ENCODE measurements around the gene ACAP1. TPM values are rescaled to one million over a fixed set of nuclear protein-coding genes. Genes with fewer than 3 reads are reported as not detected.
A peak's percentile ranks its signal among the peaks of the same experiment; 100 is the strongest.

Gene ACAP1, protein sequence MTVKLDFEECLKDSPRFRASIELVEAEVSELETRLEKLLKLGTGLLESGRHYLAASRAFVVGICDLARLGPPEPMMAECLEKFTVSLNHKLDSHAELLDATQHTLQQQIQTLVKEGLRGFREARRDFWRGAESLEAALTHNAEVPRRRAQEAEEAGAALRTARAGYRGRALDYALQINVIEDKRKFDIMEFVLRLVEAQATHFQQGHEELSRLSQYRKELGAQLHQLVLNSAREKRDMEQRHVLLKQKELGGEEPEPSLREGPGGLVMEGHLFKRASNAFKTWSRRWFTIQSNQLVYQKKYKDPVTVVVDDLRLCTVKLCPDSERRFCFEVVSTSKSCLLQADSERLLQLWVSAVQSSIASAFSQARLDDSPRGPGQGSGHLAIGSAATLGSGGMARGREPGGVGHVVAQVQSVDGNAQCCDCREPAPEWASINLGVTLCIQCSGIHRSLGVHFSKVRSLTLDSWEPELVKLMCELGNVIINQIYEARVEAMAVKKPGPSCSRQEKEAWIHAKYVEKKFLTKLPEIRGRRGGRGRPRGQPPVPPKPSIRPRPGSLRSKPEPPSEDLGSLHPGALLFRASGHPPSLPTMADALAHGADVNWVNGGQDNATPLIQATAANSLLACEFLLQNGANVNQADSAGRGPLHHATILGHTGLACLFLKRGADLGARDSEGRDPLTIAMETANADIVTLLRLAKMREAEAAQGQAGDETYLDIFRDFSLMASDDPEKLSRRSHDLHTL
- total RNA-seq (100 to 1,000 TPM; 118 to 312 (median 208) TPM), polyA plus RNA-seq (100 to 1,000 TPM; 126 to 266 (median 245) TPM)
- long read RNA-seq, donor 1, full-length matches to known transcripts = 7 of 12 reads
- long read RNA-seq, donor 1, partial matches to known transcripts = 5 of 12 reads
- long read RNA-seq, donor 1, other reads (novel, unspliced or antisense) = 0 of 12 reads
- long read RNA-seq, donor 2, full-length matches to known transcripts = 12 of 12 reads
- long read RNA-seq, donor 2, partial matches to known transcripts = 0 of 12 reads
- long read RNA-seq, donor 2, other reads (novel, unspliced or antisense) = 0 of 12 reads

DNA sequence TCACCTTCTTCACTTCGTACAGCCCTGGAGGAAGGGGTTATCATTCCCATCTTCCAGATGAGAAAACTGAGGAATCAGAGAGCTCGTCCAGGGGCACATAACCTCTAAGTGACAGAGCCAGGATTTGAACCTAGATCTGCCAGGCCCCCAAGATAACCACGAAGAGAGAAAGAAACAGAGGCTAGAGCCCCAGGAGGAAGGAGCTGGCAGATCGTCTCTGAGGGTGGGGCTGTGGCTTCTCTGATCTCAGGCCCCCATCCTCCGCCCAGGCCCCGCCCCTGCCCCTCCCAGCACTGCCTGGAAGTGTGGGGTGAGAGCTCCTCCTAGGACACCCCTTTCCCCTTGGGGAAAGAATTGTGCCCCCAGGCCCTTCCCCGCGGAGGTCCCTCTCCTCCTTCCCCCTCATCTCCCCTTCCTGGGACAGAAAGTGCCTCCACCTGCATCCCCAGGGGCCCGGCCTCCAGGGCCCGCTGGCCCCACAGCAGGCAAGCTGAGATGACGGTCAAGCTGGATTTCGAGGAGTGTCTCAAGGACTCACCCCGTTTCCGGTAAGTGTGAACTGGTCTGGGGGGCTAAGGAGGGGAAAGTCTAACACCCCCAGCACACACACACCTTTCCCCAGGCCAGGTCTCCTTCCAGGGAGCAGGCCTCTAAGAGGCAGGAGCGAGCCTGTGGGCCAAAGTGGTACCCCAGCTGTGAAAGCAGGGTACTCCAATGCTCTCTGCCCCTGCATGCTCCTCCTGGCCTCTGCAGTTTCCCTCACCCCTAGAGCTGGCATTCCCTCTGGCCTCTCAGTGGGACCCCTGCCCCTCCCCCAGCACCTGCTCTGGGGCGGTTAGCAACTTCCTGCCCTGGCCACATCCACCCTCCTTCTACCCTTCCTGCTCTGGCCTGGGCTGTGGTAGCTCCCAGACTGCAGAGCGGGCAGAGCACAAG, at the start of gene ACAP1:
TSS of gene ACAP1 (plus strand) at position 290 of the 936 bp plus-strand sequence. CDS start at position 496, 206 bp downstream.
- H3K9me3 ChIP-seq = no peaks in the 10 kb centered on the region
- peaks cover 0 to 38% (median 20%) of the 10 kb centered on the region in 6 donors for H3K36me3 ChIP-seq
- peak; percentile 97 for DNase-seq
- 12 to 28% (median 21%) methylated on average over 12 to 17 of the region's 17 CpGs for WGBS, 5 donors
- H3K27me3 ChIP-seq (replicated peaks in 1 of 7) = peaks cover 0 to 8% (median 0%) of the 10 kb centered on the region in 7 donors
- peaks cover 11 to 97% (median 48%) of the 10 kb centered on the region in 6 donors for H3K4me1 ChIP-seq
- TF ChIP-seq, protein P1, sequence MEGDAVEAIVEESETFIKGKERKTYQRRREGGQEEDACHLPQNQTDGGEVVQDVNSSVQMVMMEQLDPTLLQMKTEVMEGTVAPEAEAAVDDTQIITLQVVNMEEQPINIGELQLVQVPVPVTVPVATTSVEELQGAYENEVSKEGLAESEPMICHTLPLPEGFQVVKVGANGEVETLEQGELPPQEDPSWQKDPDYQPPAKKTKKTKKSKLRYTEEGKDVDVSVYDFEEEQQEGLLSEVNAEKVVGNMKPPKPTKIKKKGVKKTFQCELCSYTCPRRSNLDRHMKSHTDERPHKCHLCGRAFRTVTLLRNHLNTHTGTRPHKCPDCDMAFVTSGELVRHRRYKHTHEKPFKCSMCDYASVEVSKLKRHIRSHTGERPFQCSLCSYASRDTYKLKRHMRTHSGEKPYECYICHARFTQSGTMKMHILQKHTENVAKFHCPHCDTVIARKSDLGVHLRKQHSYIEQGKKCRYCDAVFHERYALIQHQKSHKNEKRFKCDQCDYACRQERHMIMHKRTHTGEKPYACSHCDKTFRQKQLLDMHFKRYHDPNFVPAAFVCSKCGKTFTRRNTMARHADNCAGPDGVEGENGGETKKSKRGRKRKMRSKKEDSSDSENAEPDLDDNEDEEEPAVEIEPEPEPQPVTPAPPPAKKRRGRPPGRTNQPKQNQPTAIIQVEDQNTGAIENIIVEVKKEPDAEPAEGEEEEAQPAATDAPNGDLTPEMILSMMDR (IDR thresholded peaks at IDR 0.05 in 8 of 11, conservative IDR thresholded peaks at IDR 0.05 in 3 of 11) = peak in 1 of 11 experiments; percentile 18
- TF ChIP-seq POLR2AphosphoS5 (IDR thresholded peaks at IDR 0.05) (peak; percentile 75 to 85 (median 77)), POLR2A (IDR thresholded peaks at IDR 0.05) (no peak)
- intact Hi-C loops (cut with DNase I; ENCODE audit: low total_unique reads) = no loop called here
- H3K4me3 ChIP-seq = peak within 1 kb of the TSS; percentile 49 to 77 (median 63)
- peak within 1 kb of the TSS; percentile 68 to 95 (median 90) for H3K27ac ChIP-seq

DNA sequence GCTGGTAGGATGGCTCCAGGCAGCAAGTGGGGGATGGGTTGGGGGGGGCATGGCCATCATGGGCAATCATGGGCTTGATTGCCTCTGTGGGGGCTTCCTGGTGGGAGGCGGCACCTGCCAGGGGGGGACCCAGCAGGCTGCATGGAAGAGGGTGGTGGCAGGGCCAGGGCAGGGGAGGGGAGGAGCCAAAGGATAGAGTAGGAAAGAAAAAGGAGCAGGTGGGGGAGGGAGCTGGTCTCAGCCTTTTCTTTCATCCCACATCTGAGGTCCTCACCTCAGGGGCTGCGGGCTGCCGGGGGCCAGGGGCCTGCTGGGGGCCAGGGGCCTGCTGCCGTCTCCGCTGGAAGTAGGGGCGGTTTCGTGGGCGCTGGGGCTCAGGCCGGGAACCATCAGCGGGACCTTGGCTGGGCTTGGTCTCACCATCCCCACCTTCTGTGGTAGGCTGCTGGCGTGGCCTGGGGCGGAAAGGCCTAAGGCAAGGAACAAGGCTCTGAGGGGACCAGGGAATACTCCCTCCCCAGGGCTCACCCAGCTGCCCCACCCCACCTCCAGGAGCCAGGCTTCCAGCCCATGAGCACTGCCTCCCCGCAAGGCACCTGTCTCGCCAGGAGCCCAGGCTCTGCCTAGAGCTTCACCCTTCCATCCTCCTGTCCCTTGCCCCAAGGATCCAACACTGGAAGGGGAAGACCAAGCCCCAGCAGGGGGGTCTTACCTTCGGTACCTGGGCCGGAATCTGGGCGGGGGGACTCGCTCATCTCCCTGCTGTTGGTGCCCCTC, 46.9 kb upstream of the ACAP1 start:
- H3K27ac ChIP-seq = no peak overlapping the region
- TF ChIP-seq POLR2AphosphoS5 (IDR thresholded peaks at IDR 0.05) = no peak
- no peak for TF ChIP-seq POLR2A (IDR thresholded peaks at IDR 0.05)
- TF ChIP-seq, protein P1 (IDR thresholded peaks at IDR 0.05 in 8 of 11, conservative IDR thresholded peaks at IDR 0.05 in 3 of 11) = no peak

DNA sequence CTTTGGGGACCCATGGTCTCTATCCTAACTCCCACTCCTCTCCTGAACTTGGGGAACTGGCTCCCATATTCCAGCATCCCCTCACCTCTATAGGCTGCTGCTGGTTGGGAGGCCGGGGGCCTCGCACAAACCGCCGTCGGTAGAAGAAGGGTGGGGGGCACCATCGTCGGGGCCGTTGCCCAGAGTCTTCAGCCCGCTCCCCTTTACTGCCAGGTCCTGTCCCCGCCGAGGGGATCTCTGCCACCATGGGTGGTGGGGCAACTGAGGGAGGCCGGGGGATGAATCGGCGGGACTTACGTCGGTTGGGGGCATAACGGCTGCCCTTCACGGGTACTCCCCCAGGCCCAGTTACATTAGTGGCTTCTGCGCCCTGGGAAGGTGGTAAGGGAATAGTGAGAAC, 46.2 kb upstream of the ACAP1 start:
- Histone ChIP-seq H3K27me3 (replicated peaks in 1 of 7) (peaks cover 0 to 95% (median 25%) of the 10 kb centered on the region in 7 donors), H3K4me1 (peaks cover 6 to 22% (median 15%) of the 10 kb centered on the region in 6 donors), H3K36me3 (no peaks in the 10 kb centered on the region), H3K4me3 (no peak overlapping the region), H3K9me3 (no peaks in the 10 kb centered on the region), H3K27ac (no peak overlapping the region)
- DNase-seq = no peak
- 88 to 93% (median 92%) methylated on average over 19 of the region's 19 CpGs for WGBS, 5 donors
- TF ChIP-seq POLR2A (IDR thresholded peaks at IDR 0.05) (no peak), POLR2AphosphoS5 (IDR thresholded peaks at IDR 0.05) (no peak)
- TF ChIP-seq, protein P1 (IDR thresholded peaks at IDR 0.05 in 8 of 11, conservative IDR thresholded peaks at IDR 0.05 in 3 of 11) = no peak
- intact Hi-C loops (cut with DNase I; ENCODE audit: low total_unique reads) = loop anchor here (10.0 kb wide), 1 partner anchor 55 kb away; no protein-coding TSS in a partner anchor

More for the DNA sequence above, 46.9 kb upstream of the ACAP1 start:
- Histone ChIP-seq H3K4me3 (no peak overlapping the region), H3K4me1 (peaks cover 0 to 15% (median 8%) of the 10 kb centered on the region in 6 donors), H3K36me3 (no peaks in the 10 kb centered on the region), H3K9me3 (no peaks in the 10 kb centered on the region), H3K27me3 (replicated peaks in 1 of 7) (peaks cover 0 to 95% (median 18%) of the 10 kb centered on the region in 7 donors)
- 86 to 90% (median 88%) methylated on average over 15 to 18 of the region's 18 CpGs for WGBS, 5 donors
- no peak for DNase-seq
- intact Hi-C loops (cut with DNase I; ENCODE audit: low total_unique reads) = loop anchor here (10.0 kb wide), 1 partner anchor 55 kb away; no protein-coding TSS in a partner anchor
